Measurements from ENCODE around the gene BTG2.

GRCh38 chr1:203325026-203325417 lies 19.7 kb downstream of the BTG2 start:
- TF ChIP-seq CTCF (conservative IDR thresholded peaks at IDR 0.05; ENCODE audit: low read length) (no peak), EZH2phosphoT487 (IDR thresholded peaks at IDR 0.05; ENCODE audit: borderline replicate concordance) (no peak)

All from Loucy (cell line).